ENCODE measurements around the gene CPSF3.

DNA sequence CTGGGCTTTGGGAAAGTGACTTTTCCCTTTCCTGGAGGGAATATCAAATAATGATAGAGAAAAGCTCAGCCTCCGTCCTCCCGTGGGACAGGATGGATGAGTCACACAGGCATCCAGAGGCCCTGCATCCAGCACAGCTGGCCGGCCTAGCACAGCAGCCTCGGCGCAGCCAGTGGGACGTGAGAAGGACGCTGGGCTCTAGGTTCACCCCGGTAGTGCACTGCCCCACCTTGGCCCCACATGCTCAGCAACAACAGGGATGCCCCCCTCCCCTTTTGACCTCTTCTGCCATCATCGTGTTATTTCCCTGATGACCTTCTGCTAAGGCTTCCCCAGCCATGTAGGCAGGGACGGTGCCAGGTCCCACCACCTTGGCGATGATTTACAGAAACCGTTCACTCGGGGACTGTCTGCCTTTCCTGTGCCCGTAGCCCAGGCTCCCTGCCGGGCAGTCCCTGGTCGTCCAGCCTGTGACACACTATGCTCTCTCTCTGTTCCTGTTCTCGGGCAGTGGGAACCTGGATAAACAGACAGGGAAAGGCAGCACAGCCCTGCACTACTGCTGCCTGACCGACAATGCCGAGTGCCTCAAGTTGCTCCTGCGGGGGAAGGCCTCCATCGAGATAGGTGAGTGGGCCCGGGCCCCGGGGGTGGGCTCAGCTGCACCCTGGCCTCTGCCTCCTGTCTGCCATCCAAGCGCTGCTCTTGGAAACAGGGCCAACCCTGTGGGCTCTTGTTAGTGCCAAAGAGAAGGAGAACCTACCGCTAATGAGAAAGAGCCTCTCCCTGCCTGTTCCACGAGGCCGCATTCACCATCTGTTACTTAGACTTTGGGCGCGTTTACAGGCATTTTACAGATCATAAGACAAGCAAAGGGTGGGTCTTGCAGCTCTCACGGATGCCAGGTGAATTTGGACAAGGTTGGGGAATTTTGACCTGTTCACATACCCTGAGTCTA lies 44.7 kb upstream of the CPSF3 start:
- TF ChIP-seq ELF4 (IDR thresholded peaks at IDR 0.05) (no peak), FOXK2 (IDR thresholded peaks at IDR 0.05) (no peak), SP1 (IDR thresholded peaks at IDR 0.05) (no peak), BHLHE40 (IDR thresholded peaks at IDR 0.05; ENCODE audit: borderline replicate concordance) (no peak), NFRKB (IDR thresholded peaks at IDR 0.05) (no peak), ARNT (IDR thresholded peaks at IDR 0.05) (no peak), FOXA1 (IDR thresholded peaks at IDR 0.05) (no peak), HDGF (IDR thresholded peaks at IDR 0.05; ENCODE audit: borderline replicate concordance) (no peak), L3MBTL2 (conservative IDR thresholded peaks at IDR 0.05) (no peak), CTBP1 (IDR thresholded peaks at IDR 0.05; ENCODE audit: borderline replicate concordance) (no peak), TARDBP (IDR thresholded peaks at IDR 0.05) (no peak), ZNF384 (IDR thresholded peaks at IDR 0.05) (no peak)

Measured in HEK293T (cell line).